Measurements from ENCODE around the gene TMEM269. TPM values are rescaled to one million over a fixed set of nuclear protein-coding genes. Genes with fewer than 3 reads are reported as not detected.

Gene TMEM269
- total RNA-seq, 2 experiments from 2014 or later, result 0.22 to 0.48 TPM

DNA sequence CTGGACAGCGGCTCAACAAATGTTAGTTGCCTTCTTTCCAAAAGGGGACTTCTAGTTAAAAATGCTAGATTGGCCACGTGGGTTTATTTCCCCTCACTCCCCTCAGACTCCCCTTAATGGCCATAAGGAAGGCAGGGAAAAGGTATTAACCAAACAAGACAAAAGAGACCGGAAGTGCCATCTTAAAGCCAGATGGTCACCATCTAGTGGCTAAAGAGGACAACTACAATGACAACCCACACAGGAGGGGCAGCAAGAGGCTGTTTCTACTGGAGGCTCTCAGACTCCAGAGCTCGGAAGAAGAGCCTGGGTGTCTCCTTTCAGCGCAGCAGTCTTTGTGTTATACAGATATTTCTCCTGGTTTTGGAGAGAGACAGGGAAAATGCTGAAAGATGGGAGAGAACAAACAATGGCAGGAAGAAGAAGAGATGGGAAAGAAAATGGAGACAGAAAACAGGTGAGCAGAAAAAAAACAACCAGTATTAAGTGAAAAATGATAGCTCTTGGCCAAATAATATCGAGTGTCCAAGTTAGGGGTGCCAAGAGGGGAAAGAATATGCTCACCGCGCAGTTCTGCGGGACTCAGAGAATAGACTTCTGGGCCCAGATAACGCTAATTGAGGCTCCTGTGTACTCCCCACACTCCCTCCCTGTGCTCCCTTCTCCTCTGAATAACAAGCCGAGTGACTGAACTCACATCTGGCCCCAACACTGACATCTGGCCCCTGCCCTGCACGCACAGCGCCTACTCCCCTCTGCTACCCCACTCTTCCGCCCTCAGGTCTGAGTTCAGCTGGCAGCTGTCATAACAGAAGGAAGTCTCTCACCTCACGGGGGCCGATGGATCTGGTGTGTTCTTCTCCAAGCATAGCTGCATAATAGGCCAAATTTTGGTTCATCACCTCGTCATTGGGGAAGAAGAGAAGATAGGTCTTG lies 27.6 kb upstream of the TMEM269 start:
- no peaks in the 10 kb centered on the region for H3K9me3 Mint-ChIP-seq
- no peak overlapping the region for H3K27ac Mint-ChIP-seq
- H3K4me1 Mint-ChIP-seq, result no peaks in the 10 kb centered on the region
- H3K27me3 Mint-ChIP-seq, result no peaks in the 10 kb centered on the region
- H3K36me3 Mint-ChIP-seq, result peaks cover 32% of the 10 kb centered on the region
- H3K4me3 Mint-ChIP-seq, result no peak overlapping the region
- POLR2A ChIA-PET, result interaction anchor here (2.7 kb wide), 1 partner anchor 9 kb away, joined by 12 read pairs; the partner anchor contains the start of genes C1orf50 and P3H1
- DNase-seq (no peak), ATAC-seq (ENCODE audit: low read depth) (no peak)

DNA sequence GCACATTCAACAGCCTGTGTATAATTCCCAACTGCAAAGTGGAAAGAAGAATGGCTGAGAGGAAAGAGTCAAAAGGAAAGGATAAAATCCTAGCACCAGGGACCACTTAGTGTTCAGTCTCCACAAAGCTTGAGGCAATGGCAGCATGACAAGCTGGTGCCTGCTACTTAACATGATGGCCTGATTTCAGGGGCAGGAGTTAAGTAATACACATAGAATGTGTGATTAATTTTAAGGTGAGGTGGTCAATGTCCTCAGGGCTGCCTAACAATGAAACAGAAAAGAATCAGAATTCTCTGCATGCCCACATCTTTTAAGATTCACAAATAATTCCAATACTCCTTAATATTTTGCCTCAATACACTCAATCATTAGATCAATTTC lies 26.9 kb upstream of the TMEM269 start:
- POLR2A ChIA-PET, result interaction anchor here (2.7 kb wide), 1 partner anchor 9 kb away, joined by 12 read pairs; the partner anchor contains the start of genes C1orf50 and P3H1
- Mint-ChIP-seq H3K9me3 (no peaks in the 10 kb centered on the region), H3K27ac (no peak overlapping the region), H3K27me3 (no peaks in the 10 kb centered on the region), H3K4me1 (peaks cover 5% of the 10 kb centered on the region), H3K36me3 (peaks cover 29% of the 10 kb centered on the region), H3K4me3 (no peak overlapping the region)
- ATAC-seq (ENCODE audit: low read depth) (no peak), DNase-seq (no peak)

DNA sequence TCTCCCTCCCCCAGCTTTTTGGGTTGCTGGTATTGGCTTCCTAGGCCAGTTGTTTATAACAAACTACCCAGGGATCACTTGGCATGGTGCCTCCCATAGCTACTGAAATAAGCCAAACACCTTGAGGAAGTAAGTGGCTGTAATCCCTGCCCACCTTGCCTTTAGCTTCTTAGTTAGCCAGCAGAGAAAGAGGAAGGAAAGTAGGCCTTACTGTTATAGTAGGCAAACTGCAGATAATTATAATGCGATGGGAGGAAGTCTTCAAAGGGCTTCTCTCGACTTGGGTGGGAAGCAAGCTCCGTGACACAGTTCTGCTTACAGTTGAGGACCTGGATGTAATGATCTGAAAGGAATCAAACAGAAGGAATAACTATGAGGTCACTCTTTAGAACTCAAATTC lies 26.1 kb upstream of the TMEM269 start:
- peaks cover 27% of the 10 kb centered on the region for H3K36me3 Mint-ChIP-seq
- no peaks in the 10 kb centered on the region for H3K9me3 Mint-ChIP-seq
- no peak overlapping the region for H3K4me3 Mint-ChIP-seq
- POLR2A ChIA-PET, result interaction anchor here (2.7 kb wide), 1 partner anchor 8 kb away, joined by 12 read pairs; the partner anchor contains the start of genes C1orf50 and P3H1
- ATAC-seq (ENCODE audit: low read depth) (no peak), DNase-seq (no peak)
- H3K4me1 Mint-ChIP-seq, result peaks cover 5% of the 10 kb centered on the region
- no peak overlapping the region for H3K27ac Mint-ChIP-seq
- H3K27me3 Mint-ChIP-seq, result no peaks in the 10 kb centered on the region

DNA sequence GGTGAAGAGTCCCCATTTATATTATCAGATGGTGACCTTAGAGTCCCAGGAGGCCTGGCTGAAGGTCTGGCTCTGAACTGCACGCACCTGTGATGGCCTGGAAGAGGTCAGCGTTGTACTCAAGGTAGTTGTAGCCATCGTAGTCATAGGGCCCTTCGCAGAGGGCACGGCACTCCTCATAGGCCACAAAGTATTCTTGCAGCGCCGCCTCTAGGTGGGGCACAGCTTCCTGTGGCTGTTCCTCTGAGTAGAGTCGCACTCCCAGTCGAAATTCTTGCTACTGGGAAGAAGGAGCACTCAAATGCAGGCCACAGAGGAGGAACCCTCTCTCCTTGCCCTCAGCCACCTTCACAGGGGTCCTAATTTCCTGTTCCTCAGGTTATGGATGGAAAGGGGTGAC lies 25.7 kb upstream of the TMEM269 start:
- Mint-ChIP-seq H3K4me1 (peaks cover 5% of the 10 kb centered on the region), H3K9me3 (no peaks in the 10 kb centered on the region), H3K4me3 (no peak overlapping the region), H3K36me3 (peaks cover 24% of the 10 kb centered on the region), H3K27me3 (no peaks in the 10 kb centered on the region), H3K27ac (no peak overlapping the region)
- no peak for ATAC-seq (ENCODE audit: low read depth)
- no peak for DNase-seq
- POLR2A ChIA-PET, result interaction anchor here (2.7 kb wide), 1 partner anchor 8 kb away, joined by 12 read pairs; the partner anchor contains the start of genes C1orf50 and P3H1

DNA sequence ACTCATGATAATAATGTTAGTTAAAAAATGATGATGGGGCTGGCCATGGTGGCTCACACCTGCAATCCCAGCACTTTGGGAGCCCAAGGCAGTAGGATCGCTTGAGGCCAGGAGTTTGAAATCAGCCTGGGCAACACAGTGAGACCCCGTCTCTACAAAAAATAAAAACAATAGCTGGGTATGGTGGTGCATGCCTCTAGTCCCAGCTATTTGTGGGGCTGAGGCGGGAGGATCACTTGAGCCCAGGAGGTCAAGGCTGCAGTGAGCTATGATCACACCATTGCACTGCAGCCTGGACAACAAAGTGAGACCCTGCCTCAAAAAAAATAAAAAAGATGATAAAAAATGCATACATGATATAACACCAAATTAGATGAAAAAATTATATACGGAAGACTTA lies 23.2 kb upstream of the TMEM269 start:
- DNase-seq (no peak), ATAC-seq (ENCODE audit: low read depth) (no peak)
- no peaks in the 10 kb centered on the region for H3K27me3 Mint-ChIP-seq
- H3K27ac Mint-ChIP-seq, result no peak overlapping the region
- H3K36me3 Mint-ChIP-seq, result peaks cover 9% of the 10 kb centered on the region
- peaks cover 5% of the 10 kb centered on the region for H3K4me1 Mint-ChIP-seq
- POLR2A ChIA-PET, result interaction anchor here (1.5 kb wide), 1 partner anchor 24 kb away, joined by 3 read pairs; no protein-coding TSS in a partner anchor
- H3K9me3 Mint-ChIP-seq, result no peaks in the 10 kb centered on the region
- H3K4me3 Mint-ChIP-seq, result no peak overlapping the region

DNA sequence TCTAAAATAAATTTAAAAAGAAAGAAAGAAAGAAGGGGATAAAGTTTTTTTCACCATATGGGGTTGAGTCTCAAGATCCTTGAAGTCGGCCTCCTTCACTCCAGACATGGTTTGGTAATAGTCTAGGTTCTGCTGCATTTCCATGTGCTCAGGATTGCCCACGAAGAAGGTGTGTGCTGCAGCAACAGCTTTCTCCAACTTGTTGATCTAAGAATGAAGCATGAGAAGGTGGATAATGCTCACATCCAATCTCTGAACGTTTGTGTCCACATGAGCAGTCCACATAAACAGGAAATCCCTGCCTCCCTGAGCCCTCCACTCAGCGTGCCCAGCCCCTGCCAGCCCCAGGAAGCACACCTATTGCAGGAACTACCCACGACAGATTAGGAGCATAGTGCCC lies 22.5 kb upstream of the TMEM269 start:
- no peak overlapping the region for H3K4me3 Mint-ChIP-seq
- H3K36me3 Mint-ChIP-seq, result peaks cover 6% of the 10 kb centered on the region
- no peak overlapping the region for H3K27ac Mint-ChIP-seq
- H3K27me3 Mint-ChIP-seq, result no peaks in the 10 kb centered on the region
- no peaks in the 10 kb centered on the region for H3K9me3 Mint-ChIP-seq
- H3K4me1 Mint-ChIP-seq, result peaks cover 5% of the 10 kb centered on the region
- POLR2A ChIA-PET, result interaction anchor here (1.5 kb wide), 1 partner anchor 23 kb away, joined by 3 read pairs; no protein-coding TSS in a partner anchor
- ATAC-seq (ENCODE audit: low read depth) (no peak), DNase-seq (no peak)

DNA sequence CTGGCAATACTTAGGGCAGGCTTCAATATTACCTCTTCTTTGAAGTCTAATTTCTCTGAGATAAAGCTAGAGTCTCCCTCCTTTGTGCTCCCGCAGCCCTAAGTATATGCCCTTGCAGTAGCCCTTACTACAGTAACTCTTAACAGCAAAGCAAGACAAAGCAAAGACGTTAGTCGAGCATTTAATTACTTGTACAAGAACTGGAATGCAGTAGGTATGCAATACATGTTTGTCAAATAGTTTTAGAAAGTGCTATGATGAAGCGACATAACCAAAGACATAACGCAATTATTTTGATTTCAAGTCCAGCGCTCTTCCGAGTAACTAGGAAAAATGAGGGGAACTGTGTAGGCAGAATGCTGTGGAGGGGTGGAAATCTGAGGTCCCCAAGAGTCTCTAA lies 19.5 kb upstream of the TMEM269 start:
- Mint-ChIP-seq H3K36me3 (peaks cover 11% of the 10 kb centered on the region), H3K27me3 (no peaks in the 10 kb centered on the region), H3K4me3 (no peak overlapping the region), H3K9me3 (no peaks in the 10 kb centered on the region), H3K4me1 (peaks cover 19% of the 10 kb centered on the region), H3K27ac (no peak overlapping the region)
- DNase-seq (no peak), ATAC-seq (ENCODE audit: low read depth) (no peak)
- POLR2A ChIA-PET, result interaction anchor here (1.0 to 3.7 kb wide), 6 partner anchors 7 to 881 kb away, joined by 3 to 37 read pairs (median 32); partner anchors contain the start of genes ERMAP, SVBP, YBX1 and ZNF691

DNA sequence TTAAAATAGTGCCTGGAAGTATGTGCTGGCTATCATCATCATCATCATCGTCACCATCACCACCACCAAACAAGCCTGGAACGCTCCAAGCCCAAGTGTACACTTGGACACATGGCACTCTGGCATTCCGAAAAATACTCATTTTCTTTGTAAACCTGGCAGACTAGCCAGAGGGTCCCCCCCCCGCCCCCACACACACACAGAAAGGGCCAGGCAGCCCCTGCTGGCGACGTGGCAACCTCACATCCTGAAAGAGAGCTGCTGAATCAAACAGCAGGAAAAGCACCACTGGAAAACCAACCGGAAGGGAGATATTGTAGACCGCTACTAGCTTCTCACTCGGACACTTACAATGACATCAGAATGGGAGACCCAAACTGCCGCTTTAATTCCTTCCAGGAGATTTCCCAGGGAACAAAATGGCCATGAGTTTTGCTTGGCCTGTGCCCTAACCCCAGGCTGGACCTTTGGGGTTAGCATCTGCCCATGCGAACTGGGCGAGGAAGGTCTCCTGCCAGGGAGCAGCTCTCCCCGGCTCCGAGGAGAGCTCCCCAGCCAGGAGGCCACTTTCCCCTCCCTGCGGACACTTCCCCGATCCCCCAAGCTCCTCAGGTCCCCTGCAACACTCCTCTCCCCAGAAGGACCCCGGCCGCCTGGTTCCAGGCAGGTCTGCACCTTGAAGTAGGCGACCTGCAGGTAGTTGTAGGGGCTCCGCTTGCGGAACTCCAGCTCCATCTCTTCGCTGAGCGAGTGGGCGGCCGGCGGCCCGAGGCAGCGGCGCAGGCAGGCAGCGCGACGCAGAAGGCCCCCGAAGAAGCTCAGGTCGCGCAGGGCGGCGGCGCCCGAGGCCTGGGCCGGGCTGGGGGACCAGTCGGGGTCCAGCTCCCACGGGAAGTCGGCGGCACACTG lies 18.7 kb upstream of the TMEM269 start:
- H3K27ac Mint-ChIP-seq, result peak overlapping the region; percentile 76

DNA sequence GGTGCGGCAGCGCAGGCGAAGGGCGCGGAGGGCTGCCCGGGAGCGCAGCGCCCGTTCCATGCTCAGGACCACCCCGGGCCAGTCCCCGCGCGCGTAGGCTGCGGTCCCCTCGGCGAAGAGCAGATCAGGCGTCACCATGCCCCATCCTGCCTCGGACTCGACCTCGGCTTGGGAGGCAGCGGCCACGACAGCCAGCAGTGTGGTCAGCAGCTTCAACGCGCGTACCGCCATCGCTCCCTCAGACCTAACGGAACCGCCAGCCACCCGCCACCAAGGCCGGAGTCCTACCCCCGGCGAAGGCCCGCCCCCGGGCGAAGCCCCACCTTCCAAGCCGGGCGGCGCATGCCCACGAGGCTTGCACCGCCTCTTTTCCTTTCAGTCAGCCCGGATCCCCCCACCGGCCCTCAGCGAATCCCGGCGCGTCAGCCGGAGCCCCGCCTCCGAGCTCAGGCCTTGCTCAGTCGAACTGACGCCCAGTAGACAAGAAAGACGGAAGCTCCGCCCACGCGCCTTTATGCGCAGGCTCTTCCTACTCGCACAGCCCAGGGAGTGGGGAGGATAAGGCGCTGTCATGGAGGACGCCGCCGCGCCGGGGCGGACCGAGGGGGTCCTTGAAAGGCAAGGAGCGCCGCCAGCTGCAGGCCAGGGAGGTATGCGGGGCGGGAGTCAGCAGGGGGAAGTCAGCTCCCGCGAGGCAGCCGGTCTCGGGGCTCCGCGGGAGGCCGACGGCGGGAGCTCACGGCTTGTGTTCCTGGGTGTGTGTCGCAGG lies 17.9 kb upstream of the TMEM269 start, which contains the start of the genes C1orf50 and P3H1:
Gene C1orf50, plus strand, starts transcription at position 509 of the 769 bp plus-strand sequence. Its CDS starts 63 bp downstream, at position 572.
Gene P3H1, minus strand, starts transcription at position 288 of the 769 bp plus-strand sequence. Its CDS starts 57 bp downstream, at position 231.
- DNase-seq (peak; percentile 99), ATAC-seq (ENCODE audit: low read depth) (peak; percentile 94)
- Mint-ChIP-seq H3K4me3 (no peak within 1 kb of the TSS), H3K9me3 (no peaks in the 10 kb centered on the region), H3K27me3 (no peaks in the 10 kb centered on the region), H3K4me1 (peaks cover 22% of the 10 kb centered on the region), H3K36me3 (peaks cover 16% of the 10 kb centered on the region), H3K27ac (peak within 1 kb of the TSS; percentile 95)
- POLR2A ChIA-PET, result interaction anchor here (0.6 to 3.7 kb wide), 46 partner anchors 9 to 1787 kb away, joined by 3 to 37 read pairs (median 4); partner anchors contain the start of genes CCDC30, CFAP57, CTPS1 and EBNA1BP2

More for the DNA sequence above, 18.7 kb upstream of the TMEM269 start:
- Mint-ChIP-seq H3K27me3 (no peaks in the 10 kb centered on the region), H3K4me1 (peaks cover 22% of the 10 kb centered on the region), H3K9me3 (no peaks in the 10 kb centered on the region), H3K36me3 (peaks cover 16% of the 10 kb centered on the region), H3K4me3 (no peak overlapping the region)
- no peak for DNase-seq
- peak; percentile 12 for ATAC-seq (ENCODE audit: low read depth)
- POLR2A ChIA-PET, result interaction anchor here (0.6 to 3.7 kb wide), 42 partner anchors 8 to 1786 kb away, joined by 3 to 37 read pairs (median 4); partner anchors contain the start of genes CCDC30, CTPS1, ERMAP and KDM4A

DNA sequence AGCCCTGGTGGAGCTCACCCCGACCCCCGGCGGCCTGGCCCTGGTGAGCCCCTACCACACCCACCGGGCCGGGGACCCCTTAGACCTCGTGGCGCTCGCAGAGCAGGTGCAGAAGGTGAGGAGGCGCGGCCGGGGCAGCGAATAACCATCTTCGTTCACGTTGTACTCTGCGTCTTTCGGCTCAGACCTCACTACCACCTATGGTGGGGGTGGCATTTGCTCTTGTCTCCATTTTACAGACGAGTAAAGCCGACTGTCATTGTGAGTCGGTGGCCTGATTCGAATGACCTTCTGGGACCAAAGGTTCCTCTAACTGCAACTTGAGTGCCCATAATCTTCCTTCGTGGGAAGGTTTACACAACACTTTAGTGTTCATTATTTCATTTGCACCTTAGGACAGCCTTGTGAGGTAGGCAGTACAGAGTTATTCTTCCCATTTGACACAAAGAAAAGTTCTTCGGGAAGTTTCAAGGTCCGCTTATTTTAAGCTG lies 17.2 kb upstream of the TMEM269 start:
- Mint-ChIP-seq H3K27ac (peak overlapping the region; percentile 95), H3K27me3 (no peaks in the 10 kb centered on the region), H3K4me3 (no peak overlapping the region), H3K36me3 (peaks cover 17% of the 10 kb centered on the region), H3K9me3 (no peaks in the 10 kb centered on the region), H3K4me1 (peaks cover 23% of the 10 kb centered on the region)
- DNase-seq (no peak), ATAC-seq (ENCODE audit: low read depth) (no peak)
- POLR2A ChIA-PET, result interaction anchor here (0.7 to 3.7 kb wide), 37 partner anchors 10 to 1788 kb away, joined by 3 to 37 read pairs (median 4); partner anchors contain the start of genes CFAP57, CTPS1, EBNA1BP2 and ERMAP

DNA sequence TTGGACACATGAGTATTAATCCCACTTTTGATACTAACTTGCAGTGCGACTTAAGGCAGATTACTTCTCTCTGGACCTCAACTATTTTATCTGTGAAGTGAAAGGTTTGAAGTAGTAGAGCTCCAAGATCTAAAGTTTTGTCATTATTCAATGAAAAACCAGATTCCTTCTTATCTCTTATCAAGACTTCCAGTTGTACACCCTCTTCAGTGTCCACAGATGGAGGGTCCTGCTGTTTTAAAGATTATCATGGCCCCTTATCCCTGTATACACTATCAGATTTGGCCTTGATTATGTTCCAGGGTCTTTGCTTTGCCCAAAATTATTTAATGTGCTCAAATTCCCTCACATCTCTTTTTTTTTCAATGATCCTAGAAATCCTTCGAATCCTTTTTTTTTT lies 16.6 kb upstream of the TMEM269 start:
- H3K27ac Mint-ChIP-seq, result no peak overlapping the region
- no peak overlapping the region for H3K4me3 Mint-ChIP-seq
- no peaks in the 10 kb centered on the region for H3K27me3 Mint-ChIP-seq
- POLR2A ChIA-PET, result interaction anchor here (1.2 to 3.7 kb wide), 5 partner anchors 10 to 156 kb away, joined by 3 to 37 read pairs (median 34); partner anchors contain the start of genes TMEM269, YBX1 and ZNF691
- no peak for DNase-seq
- peaks cover 22% of the 10 kb centered on the region for H3K4me1 Mint-ChIP-seq
- ATAC-seq (ENCODE audit: low read depth), result no peak
- H3K36me3 Mint-ChIP-seq, result peaks cover 17% of the 10 kb centered on the region
- no peaks in the 10 kb centered on the region for H3K9me3 Mint-ChIP-seq

DNA sequence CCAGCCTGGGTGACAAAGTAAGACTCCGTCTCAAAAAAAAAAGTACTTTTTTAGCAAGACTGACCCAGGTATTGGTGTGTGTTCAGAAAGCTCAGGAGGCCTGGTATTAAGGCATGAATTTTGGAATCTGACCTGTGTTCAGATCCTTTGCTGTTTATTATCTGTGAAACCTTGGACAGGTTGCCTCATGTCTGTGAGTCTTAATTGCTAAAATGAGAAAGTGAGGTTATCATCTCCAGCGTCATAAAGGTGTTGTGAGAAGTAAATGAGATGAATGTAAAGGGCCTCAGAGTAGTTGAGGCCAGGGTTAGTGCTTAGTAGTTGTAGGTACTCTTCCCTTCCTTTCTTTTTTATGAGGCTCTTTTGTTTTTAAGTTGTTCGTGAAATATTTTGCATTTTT lies 15.0 kb upstream of the TMEM269 start:
- H3K4me1 Mint-ChIP-seq, result peaks cover 22% of the 10 kb centered on the region
- H3K4me3 Mint-ChIP-seq, result no peak overlapping the region
- no peak overlapping the region for H3K27ac Mint-ChIP-seq
- ATAC-seq (ENCODE audit: low read depth) (no peak), DNase-seq (no peak)
- peaks cover 20% of the 10 kb centered on the region for H3K36me3 Mint-ChIP-seq
- H3K9me3 Mint-ChIP-seq, result no peaks in the 10 kb centered on the region
- H3K27me3 Mint-ChIP-seq, result no peaks in the 10 kb centered on the region
- POLR2A ChIA-PET, result interaction anchor here (1.4 kb wide), 1 partner anchor 155 kb away, joined by 3 read pairs; no protein-coding TSS in a partner anchor
